ENCODE measurements around the gene XPNPEP1.
"Not testable (repeated sequence)": the region's sequence is repeated elsewhere in the genome, so short reads cannot be mapped to it uniquely, and the experiment has no call there.

XPNPEP1 gene

GRCh38 chr10:109922358-109922975, 844 bp downstream of the XPNPEP1 start:
- no peak for DNase-seq

GRCh38 chr10:109920016-109920415, 3.3 kb downstream of the XPNPEP1 start:
- DNase-seq: peak in 1 of 6 experiments; percentile 5

GRCh38 chr10:109919220-109919619, 4.1 kb downstream of the XPNPEP1 start:
- no peak for DNase-seq

- DNase-seq: not testable (repeated sequence)
Measured at GRCh38 chr10:109918707-109919106, 4.6 kb downstream of the XPNPEP1 start.

- no peak for DNase-seq
Measured at GRCh38 chr10:109915566-109915965, 7.7 kb downstream of the XPNPEP1 start.

- DNase-seq: peak in 4 of 6 experiments; percentile 10 to 59 (median 49)
Measured at GRCh38 chr10:109914966-109915365, 8.3 kb downstream of the XPNPEP1 start.

GRCh38 chr10:109913306-109913892, 9.9 kb downstream of the XPNPEP1 start:
- DNase-seq: no peak

GRCh38 chr10:109912335-109913281, 10.7 kb downstream of the XPNPEP1 start:
- no peak for DNase-seq

- DNase-seq: no peak
Measured at GRCh38 chr10:109911903-109912302, 11.4 kb downstream of the XPNPEP1 start.

GRCh38 chr10:109906316-109906715, 17.0 kb downstream of the XPNPEP1 start:
- no peak for DNase-seq

- no peak for DNase-seq
Measured at GRCh38 chr10:109904397-109904796, 18.9 kb downstream of the XPNPEP1 start.

- DNase-seq: peak in 1 of 6 experiments; percentile 16
Measured at GRCh38 chr10:109902992-109903947, 20.0 kb downstream of the XPNPEP1 start.

- no peak for DNase-seq
Measured at GRCh38 chr10:109899356-109900331, 23.7 kb downstream of the XPNPEP1 start.

- DNase-seq: no peak
Measured at GRCh38 chr10:109898666-109899355, 24.5 kb downstream of the XPNPEP1 start.

- DNase-seq: no peak
Measured at GRCh38 chr10:109898007-109898406, 25.3 kb downstream of the XPNPEP1 start.

GRCh38 chr10:109895848-109896247, 27.5 kb downstream of the XPNPEP1 start:
- DNase-seq: no peak

GRCh38 chr10:109895095-109895818, 28.1 kb downstream of the XPNPEP1 start:
- DNase-seq: no peak

- DNase-seq: no peak
Measured at GRCh38 chr10:109894516-109894915, 28.8 kb downstream of the XPNPEP1 start.

GRCh38 chr10:109893386-109893785, 29.9 kb downstream of the XPNPEP1 start:
- DNase-seq: no peak

- no peak for DNase-seq
Measured at GRCh38 chr10:109892931-109893330, 30.4 kb downstream of the XPNPEP1 start.
